Keratinocyte (primary cell): Measurements from ENCODE around the gene UBE4B. TPM values are rescaled to one million over a fixed set of nuclear protein-coding genes. Genes with fewer than 3 reads are reported as not detected.

Experiments
- DNase-seq: peaks from one replicate; pipeline ENCODE4 v3.0.0-alpha.2; 2011; ENCODE audit warnings: low read depth, missing footprints, low spot score
- FAIRE-seq: peaks from 2 replicates; lab custom pipeline; 2011; peaks lifted over from hg19 to GRCh38; lab: Jason Lieb, UNC
- H2AFZ ChIP-seq: 2 replicates; pipeline ENCODE4 v1.6.0; 2012; ENCODE audit warnings: low read length, control low read depth, inconsistent platforms; ENCODE audit not compliant: control insufficient read depth
- H3K27ac ChIP-seq: 2 replicates; pipeline ENCODE4 v1.5.1; 2011; ENCODE audit warnings: low read length; ENCODE audit not compliant: control insufficient read depth, insufficient read depth
- H3K27me3 ChIP-seq: 3 replicates; pipeline ENCODE4 v1.6.0; 2011; ENCODE audit warnings: low read length; ENCODE audit not compliant: control insufficient read depth, insufficient read depth; ENCODE audit errors: extremely low read depth
- H3K36me3 ChIP-seq, 2 experiments: 2 replicates in 1 of 2; 3 replicates in 1 of 2; pipeline ENCODE4 v1.5.1; 2011; ENCODE audit warnings: low read length in 2 of 2, mild to moderate bottlenecking in 1 of 2; ENCODE audit not compliant: control insufficient read depth in 2 of 2, insufficient read depth in 2 of 2; ENCODE audit errors: extremely low read depth in 1 of 2
- H3K4me1 ChIP-seq: 3 replicates; pipeline ENCODE4 v1.5.1; 2011; ENCODE audit warnings: low read length; ENCODE audit not compliant: control insufficient read depth, insufficient read depth; ENCODE audit errors: extremely low read depth
- H3K4me2 ChIP-seq: 3 replicates; pipeline ENCODE4 v1.6.0; 2011; ENCODE audit warnings: low read depth, low read length; ENCODE audit not compliant: control insufficient read depth, insufficient read depth; ENCODE audit errors: extremely low read depth
- H3K4me3 ChIP-seq, 3 experiments: fragments of 200-600 bp in 1 of 3; sonication (generic) in 1 of 3; 2 replicates in 2 of 3; 3 replicates in 1 of 3; pipeline ENCODE4 v1.5.1; 2011 to 2016; ENCODE audit warnings: low read length in 3 of 3, mild to moderate bottlenecking in 3 of 3, control low read depth in 2 of 3, inconsistent platforms in 1 of 3, low read depth in 1 of 3, mixed read lengths in 1 of 3, mixed run types in 1 of 3, moderate library complexity in 1 of 3; ENCODE audit not compliant: control insufficient read depth in 2 of 3, insufficient read depth in 2 of 3; ENCODE audit errors: extremely low read depth in 1 of 3
- H3K79me2 ChIP-seq: 2 replicates; pipeline ENCODE4 v1.6.0; 2012; ENCODE audit warnings: low read length; ENCODE audit not compliant: control insufficient read depth, insufficient read depth
- H3K9ac ChIP-seq: 3 replicates; pipeline ENCODE4 v1.6.0; 2011; ENCODE audit warnings: low read length; ENCODE audit not compliant: control insufficient read depth, insufficient read depth; ENCODE audit errors: extremely low read depth
- H3K9me1 ChIP-seq: 3 replicates; pipeline ENCODE4 v1.6.0; 2011; ENCODE audit warnings: low read length; ENCODE audit not compliant: control insufficient read depth, insufficient read depth; ENCODE audit errors: extremely low read depth
- H3K9me3 ChIP-seq: 2 replicates; pipeline ENCODE4 v1.5.1; 2012; ENCODE audit warnings: low read depth, low read length; ENCODE audit not compliant: control insufficient read depth
- H4K20me1 ChIP-seq: 3 replicates; pipeline ENCODE4 v1.6.0; 2011; ENCODE audit warnings: low read length; ENCODE audit not compliant: control insufficient read depth, insufficient read depth; ENCODE audit errors: extremely low read depth
- CTCF ChIP-seq, 3 experiments: IDR thresholded peaks in 1 of 3; conservative IDR thresholded peaks in 1 of 3; optimal IDR thresholded peaks in 1 of 3; 2 replicates in 2 of 3; 3 replicates in 1 of 3; pipeline versions ENCODE3 to v1.5.1; 2011; ENCODE audit warnings: low read length in 3 of 3, mild to moderate bottlenecking in 3 of 3, moderate library complexity in 2 of 3, control low read depth in 1 of 3, inconsistent platforms in 1 of 3; ENCODE audit not compliant: insufficient read depth in 2 of 3; ENCODE audit errors: extremely low read depth in 1 of 3
- EZH2 ChIP-seq: IDR thresholded peaks from one replicate; pipeline ENCODE4 v1.6.1; 2012; ENCODE audit warnings: inconsistent platforms, mild to moderate bottlenecking, low read length, moderate library complexity
- dilution Hi-C: fragments of 300-500 bp; cut with MboI; formaldehyde crosslinking; loops from one replicate; pipeline ENCODE4 v1.7.0; 2020; ENCODE audit warnings: low sequenced_read_pairs; ENCODE audit not compliant: extremely low pct_ligation_motif_present
- polyA plus RNA-seq, 5 experiments: library from polyadenylated mRNA; depleted of rRNA in 3 of 5; stranded (reverse) in 3 of 5; stranded (forward) in 1 of 5; unstranded in 1 of 5; fragments of >200 nt; gene quantifications; 1 replicate in 1 of 5; 2 replicates in 3 of 5; 3 replicates in 1 of 5; pipeline versions ENCODE4 v1.2.1 to v1.2.3, GENCODE V29; 2011 to 2012; ENCODE audit warnings: missing spikeins in 2 of 5, low read depth in 1 of 5, low replicate concordance in 1 of 5

Gene UBE4B
- polyA plus RNA-seq, 1 donor (not counting 4 experiments of a cell fraction or from before 2014, with no cell fraction given) = 14.3 TPM

GRCh38 chr1:10068605-10069294 lies 36.0 kb downstream of the UBE4B start:
- peak overlapping the region; percentile 36 for H2AFZ ChIP-seq
- H3K9ac ChIP-seq = peak overlapping the region; percentile 58
- H3K4me1 ChIP-seq = peaks cover 66% of the 10 kb centered on the region
- H3K36me3 ChIP-seq = peaks cover 0 to 7% of the 10 kb centered on the region in 2 experiments
- peak overlapping the region; percentile 90 for H3K4me2 ChIP-seq
- dilution Hi-C loops = no loop called here
- TF ChIP-seq EZH2 (no peak), CTCF (optimal IDR thresholded peaks at IDR 0.05 in 1 of 3, IDR thresholded peaks at IDR 0.05 in 1 of 3, conservative IDR thresholded peaks at IDR 0.05 in 1 of 3; ENCODE audit: extremely low read depth in 1 of 3, insufficient read depth in 2 of 3, low read length in 3 of 3) (no peak)
- H3K9me3 ChIP-seq = no peaks in the 10 kb centered on the region
- peak overlapping the region in 2 of 3 experiments; percentile 42 to 59 for H3K4me3 ChIP-seq
- FAIRE-seq = peak; percentile 73
- DNase-seq = peak; percentile 69
- H3K79me2 ChIP-seq = peaks cover 22% of the 10 kb centered on the region
- no peaks in the 10 kb centered on the region for H3K9me1 ChIP-seq
- peak overlapping the region; percentile 91 for H3K27ac ChIP-seq
- no peaks in the 10 kb centered on the region for H4K20me1 ChIP-seq
- H3K27me3 ChIP-seq = no peaks in the 10 kb centered on the region

- peaks cover 19% of the 10 kb centered on the region for H3K79me2 ChIP-seq
- no peak overlapping the region for H3K4me3 ChIP-seq
- H3K27me3 ChIP-seq = no peaks in the 10 kb centered on the region
- TF ChIP-seq CTCF (optimal IDR thresholded peaks at IDR 0.05 in 1 of 3, IDR thresholded peaks at IDR 0.05 in 1 of 3, conservative IDR thresholded peaks at IDR 0.05 in 1 of 3; ENCODE audit: extremely low read depth in 1 of 3, insufficient read depth in 2 of 3, low read length in 3 of 3) = no peak
- FAIRE-seq (no peak), DNase-seq (no peak)
- no peak overlapping the region for H3K4me2 ChIP-seq
- H3K9me3 ChIP-seq = no peaks in the 10 kb centered on the region
- H3K9me1 ChIP-seq = peaks cover 1% of the 10 kb centered on the region
- dilution Hi-C loops = no loop called here
- no peak overlapping the region for H2AFZ ChIP-seq
- peaks cover 70% of the 10 kb centered on the region for H3K4me1 ChIP-seq
- H3K27ac ChIP-seq = no peak overlapping the region
- H3K36me3 ChIP-seq = peaks cover 0 to 7% of the 10 kb centered on the region in 2 experiments
- no peak overlapping the region for H3K9ac ChIP-seq
- H4K20me1 ChIP-seq = no peaks in the 10 kb centered on the region
Measured at GRCh38 chr1:10070206-10070605, 37.4 kb downstream of the UBE4B start.
